Measurements from ENCODE around the gene TCF4. TPM values are rescaled to one million over a fixed set of nuclear protein-coding genes. Genes with fewer than 3 reads are reported as not detected.

Gene TCF4
- total RNA-seq, 4 donors from 2014 or later, result 114 to 190 (median 132) TPM

DNA sequence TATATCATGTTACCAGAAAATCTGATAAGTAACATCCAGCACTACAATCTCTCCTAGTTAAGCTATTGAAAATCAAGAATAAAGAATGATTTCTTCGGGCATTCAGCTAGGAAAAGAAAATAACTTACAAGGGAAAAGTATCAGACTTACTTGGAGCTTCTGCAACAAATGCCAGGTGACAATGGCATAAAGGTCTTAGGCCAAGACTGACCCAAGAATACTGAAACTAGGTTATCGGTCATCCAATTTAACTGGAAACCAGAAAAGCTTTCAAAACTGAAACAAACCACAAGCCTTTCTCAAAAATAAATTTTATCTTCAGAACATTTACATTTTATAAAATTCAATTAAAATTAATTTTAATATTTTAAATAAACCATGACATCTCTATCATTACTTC, 414.7 kb downstream of the TCF4 start:
- intact Hi-C loops (cut with DNase I), result no loop called here
- no peak for DNase-seq
- TF ChIP-seq, protein P1, sequence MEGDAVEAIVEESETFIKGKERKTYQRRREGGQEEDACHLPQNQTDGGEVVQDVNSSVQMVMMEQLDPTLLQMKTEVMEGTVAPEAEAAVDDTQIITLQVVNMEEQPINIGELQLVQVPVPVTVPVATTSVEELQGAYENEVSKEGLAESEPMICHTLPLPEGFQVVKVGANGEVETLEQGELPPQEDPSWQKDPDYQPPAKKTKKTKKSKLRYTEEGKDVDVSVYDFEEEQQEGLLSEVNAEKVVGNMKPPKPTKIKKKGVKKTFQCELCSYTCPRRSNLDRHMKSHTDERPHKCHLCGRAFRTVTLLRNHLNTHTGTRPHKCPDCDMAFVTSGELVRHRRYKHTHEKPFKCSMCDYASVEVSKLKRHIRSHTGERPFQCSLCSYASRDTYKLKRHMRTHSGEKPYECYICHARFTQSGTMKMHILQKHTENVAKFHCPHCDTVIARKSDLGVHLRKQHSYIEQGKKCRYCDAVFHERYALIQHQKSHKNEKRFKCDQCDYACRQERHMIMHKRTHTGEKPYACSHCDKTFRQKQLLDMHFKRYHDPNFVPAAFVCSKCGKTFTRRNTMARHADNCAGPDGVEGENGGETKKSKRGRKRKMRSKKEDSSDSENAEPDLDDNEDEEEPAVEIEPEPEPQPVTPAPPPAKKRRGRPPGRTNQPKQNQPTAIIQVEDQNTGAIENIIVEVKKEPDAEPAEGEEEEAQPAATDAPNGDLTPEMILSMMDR (IDR thresholded peaks at IDR 0.05), result no peak
- no peak for TF ChIP-seq POLR2A (IDR thresholded peaks at IDR 0.05)
- Histone ChIP-seq H3K27ac (no peak overlapping the region), H3K9me3 (no peaks in the 10 kb centered on the region), H3K4me1 (no peaks in the 10 kb centered on the region), H3K27me3 (no peaks in the 10 kb centered on the region), H3K4me3 (replicated peaks in 1 of 3) (no peak overlapping the region), H3K36me3 (no peaks in the 10 kb centered on the region)
- 93 to 97% methylated on average over 2 of the region's 2 CpGs for WGBS, 2 donors

Small RNA genes lying within 50 kb of the gene (microRNA-seq; reads per million reads assigned to microRNA genes)
- gene MIR4529, result not detected

Small RNA genes lying within 50 kb of the gene (small RNA-seq; reads per million reads assigned to genes)
- gene MIR4529, result not detected
